HUES6 (cell line): Measurements from ENCODE around the gene SEC24C.

ENCODE experiments used
- H3K27ac ChIP-seq: 2 replicates; pipeline ENCODE4 v1.7.0; 2013; ENCODE audit warnings: low read depth, mild to moderate bottlenecking, low read length, inconsistent platforms
- H3K27me3 ChIP-seq: 2 replicates; pipeline ENCODE4 v1.6.1; 2013; ENCODE audit warnings: low read length; ENCODE audit not compliant: control insufficient read depth, insufficient read depth
- H3K36me3 ChIP-seq: 2 replicates; pipeline ENCODE4 v1.6.1; 2013; ENCODE audit warnings: low read length; ENCODE audit not compliant: control insufficient read depth, insufficient read depth
- H3K4me1 ChIP-seq: 2 replicates; pipeline ENCODE4 v1.6.1; 2013; ENCODE audit warnings: low read length; ENCODE audit not compliant: control insufficient read depth, insufficient read depth
- H3K4me3 ChIP-seq: 2 replicates; pipeline ENCODE4 v1.5.1; 2013; ENCODE audit warnings: low read depth, low read length
- H3K9ac ChIP-seq: one replicate; pipeline ENCODE4 v1.6.1; 2013; ENCODE audit warnings: mild to moderate bottlenecking, low read length
- H3K9me3 ChIP-seq: 2 replicates; pipeline ENCODE4 v1.6.1; 2013; ENCODE audit warnings: low read depth, low read length; ENCODE audit not compliant: control insufficient read depth, insufficient read depth

The SEC24C gene

DNA sequence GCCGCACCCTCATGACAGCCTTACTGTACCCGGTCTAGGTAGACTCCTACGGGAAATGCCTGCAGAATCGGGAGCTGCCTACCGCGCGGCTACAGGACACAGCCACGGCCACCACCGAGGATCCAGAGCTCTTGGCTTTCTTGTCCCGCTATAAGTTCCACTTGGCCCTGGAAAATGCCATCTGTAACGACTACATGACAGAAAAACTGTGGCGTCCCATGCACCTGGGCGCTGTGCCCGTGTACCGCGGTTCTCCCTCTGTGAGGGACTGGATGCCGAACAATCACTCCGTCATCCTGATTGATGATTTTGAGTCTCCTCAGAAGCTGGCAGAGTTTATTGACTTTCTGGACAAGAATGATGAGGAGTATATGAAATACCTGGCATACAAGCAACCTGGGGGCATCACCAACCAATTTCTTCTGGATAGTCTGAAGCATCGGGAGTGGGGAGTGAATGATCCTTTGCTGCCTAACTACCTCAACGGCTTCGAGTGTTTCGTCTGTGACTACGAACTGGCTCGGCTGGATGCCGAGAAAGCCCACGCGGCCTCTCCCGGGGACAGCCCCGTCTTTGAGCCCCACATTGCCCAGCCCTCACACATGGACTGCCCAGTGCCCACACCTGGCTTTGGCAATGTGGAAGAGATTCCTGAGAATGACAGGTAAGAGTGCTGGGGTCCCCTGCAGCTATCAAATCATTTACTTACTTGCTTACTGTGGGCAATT lies 29.1 kb downstream of the SEC24C start:
- Histone ChIP-seq H3K4me1 (peaks cover 15% of the 10 kb centered on the region; the same call in 1 of the 2 replicates), H3K4me3 (peak overlapping the region; percentile 93), H3K9ac (peak overlapping the region; percentile 91), H3K9me3 (no peaks in the 10 kb centered on the region), H3K27ac (no peak overlapping the region), H3K27me3 (no peaks in the 10 kb centered on the region), H3K36me3 (peaks cover 47% of the 10 kb centered on the region)

DNA sequence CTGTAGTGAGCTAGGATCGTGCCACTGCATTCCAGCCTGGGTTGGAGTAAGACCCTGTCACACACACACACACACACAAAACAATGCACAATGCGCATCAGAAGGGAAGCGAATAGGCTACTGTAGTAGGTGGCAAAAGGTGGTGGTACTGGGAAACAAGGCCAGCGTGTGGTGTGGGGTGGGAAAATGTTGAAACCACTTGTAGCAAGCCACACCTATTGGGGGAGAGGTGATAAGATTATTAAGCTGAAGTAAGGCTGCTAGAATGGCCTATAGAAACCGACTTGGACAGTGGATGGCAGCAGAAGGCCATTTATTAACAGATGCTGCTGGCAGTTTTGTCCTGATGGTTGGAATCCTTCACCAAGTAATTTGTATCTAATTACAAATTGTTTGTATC lies 30.5 kb downstream of the SEC24C start:
- Histone ChIP-seq H3K4me3 (peak overlapping the region; percentile 39; the same call in 1 of the 2 replicates), H3K27ac (no peak overlapping the region), H3K27me3 (no peaks in the 10 kb centered on the region), H3K4me1 (peaks cover 15% of the 10 kb centered on the region; the same call in 1 of the 2 replicates), H3K9me3 (no peaks in the 10 kb centered on the region), H3K9ac (no peak overlapping the region), H3K36me3 (peaks cover 38% of the 10 kb centered on the region)

DNA sequence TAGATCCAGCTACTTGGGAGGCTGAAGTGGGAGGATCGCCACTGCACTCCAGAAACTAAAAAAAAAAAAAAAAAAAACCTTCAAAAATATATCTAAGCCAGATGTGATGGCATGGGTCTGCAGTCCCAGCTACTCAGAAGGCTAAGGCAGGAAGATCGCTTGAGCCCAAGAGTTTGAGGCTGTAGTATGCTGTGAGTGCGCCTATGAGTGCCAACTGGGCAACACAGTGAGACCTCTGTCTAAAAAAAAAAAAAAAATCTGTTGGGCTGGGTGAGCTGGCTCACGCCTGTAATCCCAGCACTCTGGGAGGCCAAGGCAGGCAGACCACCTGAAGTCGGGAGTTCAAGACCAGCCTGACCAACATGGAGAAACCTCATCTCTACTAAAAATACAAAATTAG lies 34.8 kb downstream of the SEC24C start:
- H3K9me3 ChIP-seq = no peaks in the 10 kb centered on the region
- H3K4me1 ChIP-seq = peaks cover 6% of the 10 kb centered on the region
- no peak overlapping the region for H3K4me3 ChIP-seq
- H3K27ac ChIP-seq = no peak overlapping the region
- no peaks in the 10 kb centered on the region for H3K27me3 ChIP-seq
- H3K9ac ChIP-seq = no peak overlapping the region
- H3K36me3 ChIP-seq = peaks cover 27% of the 10 kb centered on the region

DNA sequence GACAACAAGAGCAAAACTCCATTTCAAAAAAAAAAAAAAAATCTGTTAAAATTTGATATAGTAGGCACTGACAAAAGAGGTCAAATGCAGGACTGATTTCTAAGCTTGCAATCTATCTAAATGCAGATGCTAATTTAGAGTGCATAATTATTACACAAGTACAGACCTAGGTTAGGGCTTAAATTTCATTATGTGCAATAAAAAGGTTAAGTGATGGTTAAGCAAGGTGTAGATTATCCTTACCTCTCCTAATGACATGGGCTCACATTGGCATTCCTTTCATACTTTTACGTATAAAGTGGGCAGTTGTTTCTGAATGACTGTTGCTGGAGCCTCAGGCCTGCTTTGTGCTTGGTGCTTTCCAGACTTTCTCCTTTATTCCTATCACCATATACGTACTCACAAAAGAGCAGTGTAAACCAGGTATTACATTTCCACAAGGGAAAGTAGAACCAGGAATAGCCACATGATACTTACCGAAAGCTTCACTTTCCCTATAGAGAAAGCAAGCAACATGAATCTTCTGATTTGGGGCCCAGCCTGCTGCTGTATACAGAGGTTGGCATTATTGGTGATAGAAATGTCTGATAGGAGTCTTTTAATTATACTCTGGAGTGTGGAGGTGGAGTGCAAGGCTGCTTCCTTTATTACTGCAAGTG lies 35.5 kb downstream of the SEC24C start:
- Histone ChIP-seq H3K27me3 (no peaks in the 10 kb centered on the region), H3K27ac (no peak overlapping the region), H3K4me1 (peaks cover 5% of the 10 kb centered on the region), H3K9ac (no peak overlapping the region), H3K9me3 (no peaks in the 10 kb centered on the region), H3K36me3 (peaks cover 24% of the 10 kb centered on the region), H3K4me3 (no peak overlapping the region)

DNA sequence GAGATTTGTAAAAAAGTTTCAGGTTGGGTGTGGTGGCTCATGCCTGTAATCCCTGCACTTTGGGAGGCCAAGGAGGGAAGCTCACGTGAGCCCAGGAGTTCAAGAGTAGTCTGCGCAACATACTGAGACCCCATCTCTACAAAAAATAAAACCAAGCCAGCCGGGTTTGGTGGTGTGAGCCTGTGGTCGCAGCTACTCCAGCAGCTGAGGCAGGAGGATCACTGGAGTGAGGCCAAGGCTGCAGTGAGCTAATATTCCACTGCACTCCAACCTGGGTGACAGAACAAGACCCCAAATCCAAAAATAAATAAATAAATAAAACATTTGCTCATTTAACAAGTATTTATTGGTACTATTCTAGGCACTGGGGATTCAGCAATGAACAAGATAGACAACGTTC lies 36.1 kb downstream of the SEC24C start:
- Histone ChIP-seq H3K9ac (no peak overlapping the region), H3K36me3 (peaks cover 18% of the 10 kb centered on the region), H3K9me3 (no peaks in the 10 kb centered on the region), H3K4me1 (peaks cover 5% of the 10 kb centered on the region), H3K27ac (no peak overlapping the region), H3K27me3 (no peaks in the 10 kb centered on the region), H3K4me3 (peak overlapping the region; percentile 95; the same call in 1 of the 2 replicates)

DNA sequence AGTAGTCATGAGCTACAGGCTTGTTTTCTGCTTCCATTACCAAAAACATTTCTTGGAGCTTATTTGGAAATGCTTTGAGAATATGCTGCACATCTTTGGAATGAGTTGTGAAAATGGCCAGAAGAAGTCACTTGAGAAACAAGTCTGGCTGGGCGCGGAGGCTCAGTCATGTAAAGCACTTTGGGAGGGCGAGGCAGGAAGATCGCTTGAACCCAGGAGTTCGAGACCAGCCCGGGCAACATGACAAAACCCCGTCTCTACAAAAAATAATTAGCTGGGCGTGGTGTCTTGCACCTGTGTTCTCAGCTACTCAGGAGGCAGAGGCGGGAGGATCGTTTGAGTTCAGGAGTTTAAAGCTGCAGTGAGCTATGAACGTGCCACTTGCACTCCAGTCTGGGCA lies 36.8 kb downstream of the SEC24C start:
- Histone ChIP-seq H3K9me3 (no peaks in the 10 kb centered on the region), H3K27ac (no peak overlapping the region)

DNA sequence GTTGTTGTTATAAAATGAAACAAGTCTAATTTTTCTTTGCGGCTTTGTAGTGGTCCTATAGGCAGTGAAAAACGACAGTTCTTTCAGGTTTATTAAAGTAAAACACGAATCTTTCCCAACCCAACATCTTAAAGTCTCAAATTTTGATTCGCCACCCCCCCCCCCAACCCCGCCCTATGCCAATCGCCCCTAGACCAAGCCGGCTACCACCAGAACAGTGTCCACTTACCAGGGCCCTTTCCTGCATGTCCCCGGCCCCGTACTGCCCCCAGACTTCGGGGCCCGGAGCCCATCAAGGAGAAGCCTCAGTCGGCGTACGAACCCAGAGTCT lies 37.3 kb downstream of the SEC24C start:
- Histone ChIP-seq H3K27me3 (no peaks in the 10 kb centered on the region), H3K9ac (peak overlapping the region; percentile 87), H3K4me1 (peaks cover 6% of the 10 kb centered on the region), H3K27ac (peak overlapping the region; percentile 80; the same call in 1 of the 2 replicates), H3K9me3 (no peaks in the 10 kb centered on the region), H3K36me3 (peaks cover 11% of the 10 kb centered on the region), H3K4me3 (peak overlapping the region; percentile 95)

More for the DNA sequence above, 36.8 kb downstream of the SEC24C start:
- peak overlapping the region; percentile 95 for H3K4me3 ChIP-seq
- peaks cover 5% of the 10 kb centered on the region for H3K4me1 ChIP-seq
- no peaks in the 10 kb centered on the region for H3K27me3 ChIP-seq
- H3K9ac ChIP-seq = peak overlapping the region; percentile 87
- peaks cover 11% of the 10 kb centered on the region for H3K36me3 ChIP-seq

DNA sequence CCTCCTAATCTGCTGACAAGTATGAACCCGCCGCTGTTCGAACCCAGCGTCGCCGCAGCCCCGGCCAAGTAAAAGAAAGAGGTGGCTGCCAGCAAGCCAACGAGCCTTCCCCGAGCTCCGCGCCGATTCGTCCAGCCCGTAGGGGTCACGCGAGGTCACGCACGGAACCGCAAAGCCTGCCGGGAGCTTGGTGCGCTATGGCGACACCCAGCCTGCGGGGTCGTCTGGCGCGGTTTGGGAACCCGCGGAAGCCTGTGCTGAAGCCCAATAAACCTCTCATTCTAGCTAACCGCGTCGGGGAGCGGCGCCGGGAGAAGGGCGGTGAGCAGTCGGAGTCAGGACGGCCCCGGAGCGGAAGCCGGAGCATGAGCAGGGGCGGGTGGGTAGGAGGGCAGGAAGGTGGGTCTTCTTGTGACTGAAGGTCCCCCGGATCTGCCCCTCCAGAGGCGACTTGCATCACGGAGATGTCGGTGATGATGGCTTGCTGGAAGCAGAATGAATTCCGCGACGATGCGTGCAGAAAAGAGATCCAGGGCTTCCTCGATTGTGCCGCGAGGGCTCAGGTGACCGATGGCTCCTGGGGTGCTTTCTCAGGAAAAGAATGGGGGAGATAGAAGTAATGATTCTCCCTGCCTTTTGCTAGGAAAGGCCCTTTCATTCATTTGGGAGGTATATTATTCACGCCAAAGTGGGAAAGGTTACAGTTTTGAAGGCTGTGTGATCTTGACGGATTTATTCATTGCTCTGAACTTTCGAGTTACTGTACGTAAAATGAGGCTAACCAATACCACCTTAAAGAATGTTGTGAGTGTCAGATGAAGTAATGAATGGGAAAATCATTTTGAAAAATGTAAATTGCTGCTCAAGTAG lies 37.9 kb downstream of the SEC24C start, which contains the start of gene CHCHD1:
Gene CHCHD1, plus strand, starts transcription at position 170 of the 870 bp plus-strand sequence. Its CDS starts 28 bp downstream, at position 198.
- Histone ChIP-seq H3K27ac (peak within 1 kb of the TSS; percentile 80; the same call in 1 of the 2 replicates), H3K9ac (peak within 1 kb of the TSS; percentile 87), H3K36me3 (peaks cover 8% of the 10 kb centered on the region), H3K4me1 (peaks cover 8% of the 10 kb centered on the region), H3K4me3 (peak within 1 kb of the TSS; percentile 95), H3K27me3 (no peaks in the 10 kb centered on the region), H3K9me3 (no peaks in the 10 kb centered on the region)

DNA sequence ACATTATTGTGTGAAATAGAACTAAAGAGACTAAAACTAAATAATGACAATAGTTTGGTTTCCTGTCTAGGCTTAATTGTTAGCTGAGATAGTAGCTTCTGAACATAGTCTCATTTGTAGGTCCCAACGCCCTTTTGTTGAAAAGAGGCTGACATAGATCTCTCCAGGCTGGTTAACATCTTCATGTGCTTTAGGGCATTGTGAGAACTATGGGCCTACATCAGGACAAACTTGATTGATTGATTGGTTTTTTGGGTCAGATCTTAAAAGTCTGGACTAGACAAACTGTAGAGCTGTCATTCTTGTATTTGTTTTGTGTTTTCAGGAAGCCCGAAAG lies 38.5 kb downstream of the SEC24C start:
- H3K9ac ChIP-seq = peak overlapping the region; percentile 87
- H3K27ac ChIP-seq = no peak overlapping the region
- H3K9me3 ChIP-seq = no peaks in the 10 kb centered on the region
- no peaks in the 10 kb centered on the region for H3K27me3 ChIP-seq
- H3K4me3 ChIP-seq = peak overlapping the region; percentile 95
- H3K36me3 ChIP-seq = peaks cover 8% of the 10 kb centered on the region
- H3K4me1 ChIP-seq = peaks cover 8% of the 10 kb centered on the region

DNA sequence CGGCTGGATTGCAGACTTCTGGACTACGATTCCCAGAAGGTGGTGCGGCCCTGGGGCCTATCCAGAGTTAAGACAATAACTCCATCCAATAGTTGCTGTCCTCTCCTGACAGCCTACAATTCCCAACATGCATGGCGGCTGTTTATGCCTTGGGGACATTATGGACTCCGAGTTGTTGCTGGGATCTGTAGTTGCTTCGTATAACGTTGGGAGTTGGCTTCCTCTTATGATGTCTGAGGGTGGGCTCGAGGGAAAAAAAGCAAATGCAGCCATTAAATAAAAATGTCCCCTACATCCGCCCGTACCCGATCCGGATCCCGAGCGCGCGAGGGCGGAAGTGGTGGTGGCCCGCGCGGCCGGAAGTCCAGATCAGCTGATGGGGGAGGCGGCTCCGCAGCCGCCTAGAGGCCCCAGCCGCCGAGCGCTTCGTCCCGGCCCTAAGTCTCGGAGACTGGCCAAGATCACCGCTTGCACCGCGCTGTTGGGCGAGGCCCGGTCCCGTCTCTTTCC lies 41.1 kb downstream of the SEC24C start, which contains the start of gene ZSWIM8:
Gene ZSWIM8, plus strand, starts transcription at position 396 of the 510 bp plus-strand sequence. CDS start 273 bp downstream, outside the sequence.
- Histone ChIP-seq H3K9me3 (no peaks in the 10 kb centered on the region), H3K36me3 (peaks cover 14% of the 10 kb centered on the region), H3K4me1 (peaks cover 8% of the 10 kb centered on the region), H3K9ac (peak within 1 kb of the TSS; percentile 76), H3K27me3 (no peaks in the 10 kb centered on the region), H3K4me3 (peak within 1 kb of the TSS; percentile 69), H3K27ac (no peak within 1 kb of the TSS)
